HepG2 (cell line): ENCODE data around the gene SPACA6. TPM values are rescaled to one million over a fixed set of nuclear protein-coding genes. Genes with fewer than 3 reads are reported as not detected.

ENCODE experiments used
- BORCS8-MEF2B ChIP-seq: sonication (generic); formaldehyde crosslinking; IDR thresholded peaks from 2 replicates; pipeline ENCODE4 v1.8.0; 2022; ENCODE audit warnings: mild to moderate bottlenecking, missing genetic modification reagents
- EED ChIP-seq: sonication (generic); formaldehyde crosslinking; IDR thresholded peaks from 2 replicates; pipeline ENCODE4 v1.5.0; 2020; ENCODE audit warnings: mild to moderate bottlenecking, missing genetic modification reagents
- ELF3 ChIP-seq: IDR thresholded peaks from 2 replicates; pipeline ENCODE4 v1.6.1; 2016; ENCODE audit warnings: missing genetic modification reagents, missing compliant biosample characterization
- GABPB1 ChIP-seq: IDR thresholded peaks from 2 replicates; pipeline ENCODE4 v1.6.1; 2016; ENCODE audit warnings: mild to moderate bottlenecking, missing genetic modification reagents, moderate library complexity, missing compliant biosample characterization
- KLF16 ChIP-seq, 2 experiments: sonication (generic) in 1 of 2; formaldehyde crosslinking in 1 of 2; IDR thresholded peaks; 2 replicates each; pipeline versions ENCODE4 v1.6.1 to v1.8.0; 2016 to 2023; ENCODE audit warnings: missing genetic modification reagents in 2 of 2, missing compliant biosample characterization in 1 of 2
- MZF1 ChIP-seq: sonication (generic); formaldehyde crosslinking; IDR thresholded peaks from 2 replicates; pipeline ENCODE4 v1.8.1; 2023; ENCODE audit warnings: mild to moderate bottlenecking, missing genetic modification reagents, borderline replicate concordance
- TGIF2 ChIP-seq: IDR thresholded peaks from 2 replicates; pipeline ENCODE4 v1.6.1; 2016; ENCODE audit warnings: control low read depth, missing compliant biosample characterization
- ZNF10 ChIP-seq: sonication (generic); formaldehyde crosslinking; IDR thresholded peaks from 2 replicates; pipeline ENCODE4 v1.4.0; 2020; ENCODE audit warnings: mild to moderate bottlenecking, low read depth, missing genetic modification reagents, borderline replicate concordance
- ZNF235 ChIP-seq: sonication (generic); formaldehyde crosslinking; IDR thresholded peaks from 2 replicates; pipeline ENCODE4 v1.8.1; 2023; ENCODE audit warnings: mild to moderate bottlenecking, missing genetic modification reagents, borderline replicate concordance
- ZNF260 ChIP-seq: sonication (generic); formaldehyde crosslinking; IDR thresholded peaks from 2 replicates; pipeline ENCODE4 v1.4.0; 2020; ENCODE audit warnings: missing genetic modification reagents, low read depth, mild to moderate bottlenecking, borderline replicate concordance
- ZNF263 ChIP-seq: sonication (generic); formaldehyde crosslinking; IDR thresholded peaks from 2 replicates; pipeline ENCODE4 v1.4.0; 2020; ENCODE audit warnings: missing genetic modification reagents
- ZNF7 ChIP-seq: IDR thresholded peaks from 2 replicates; pipeline ENCODE4 v1.6.1; 2016; ENCODE audit warnings: missing biosample characterization, missing genetic modification reagents
- polyA plus RNA-seq, 8 experiments: library from polyadenylated mRNA; depleted of rRNA in 3 of 8; stranded (reverse) in 7 of 8; unstranded in 1 of 8; fragments of >200 nt; fragmentation: Illumina TruSeq in 4 of 8; extraction: Trizol in 4 of 8; gene quantifications; 2 replicates each; pipeline versions ENCODE4 v1.2.1 to v1.2.3, GENCODE V29; 2011 to 2016; ENCODE audit warnings: low read depth in 4 of 8, missing spikeins in 1 of 8, mixed read lengths in 1 of 8; ENCODE audit not compliant: insufficient read depth in 1 of 8
- total RNA-seq, 5 experiments: library from RNA; depleted of rRNA; stranded (reverse); fragments of >200 nt; fragmentation: Illumina TruSeq; extraction: Trizol; gene quantifications; 2 replicates each; pipeline ENCODE4 v1.2.3, GENCODE V29; 2016; ENCODE audit warnings: low read depth in 1 of 5
- TF ChIP-seq, protein P1 (sequence below): sonication (generic); formaldehyde crosslinking; IDR thresholded peaks from 2 replicates; pipeline ENCODE4 v1.4.0; 2020; ENCODE audit warnings: missing genetic modification reagents
- TF ChIP-seq, protein P2 (sequence below): sonication (generic); formaldehyde crosslinking; IDR thresholded peaks from 2 replicates; pipeline ENCODE4 v1.4.0; 2020; ENCODE audit warnings: missing genetic modification reagents
- TF ChIP-seq, protein P3 (sequence below): sonication (generic); formaldehyde crosslinking; IDR thresholded peaks from 2 replicates; pipeline ENCODE4 v1.4.0; 2020; ENCODE audit warnings: missing genetic modification reagents, borderline replicate concordance

The SPACA6 gene
- total and polyA plus RNA-seq, 2 of the 13 experiments (the other 11 are each of a cell fraction or from before 2014, with no cell fraction given) = 1.4 to 2.2 TPM

DNA sequence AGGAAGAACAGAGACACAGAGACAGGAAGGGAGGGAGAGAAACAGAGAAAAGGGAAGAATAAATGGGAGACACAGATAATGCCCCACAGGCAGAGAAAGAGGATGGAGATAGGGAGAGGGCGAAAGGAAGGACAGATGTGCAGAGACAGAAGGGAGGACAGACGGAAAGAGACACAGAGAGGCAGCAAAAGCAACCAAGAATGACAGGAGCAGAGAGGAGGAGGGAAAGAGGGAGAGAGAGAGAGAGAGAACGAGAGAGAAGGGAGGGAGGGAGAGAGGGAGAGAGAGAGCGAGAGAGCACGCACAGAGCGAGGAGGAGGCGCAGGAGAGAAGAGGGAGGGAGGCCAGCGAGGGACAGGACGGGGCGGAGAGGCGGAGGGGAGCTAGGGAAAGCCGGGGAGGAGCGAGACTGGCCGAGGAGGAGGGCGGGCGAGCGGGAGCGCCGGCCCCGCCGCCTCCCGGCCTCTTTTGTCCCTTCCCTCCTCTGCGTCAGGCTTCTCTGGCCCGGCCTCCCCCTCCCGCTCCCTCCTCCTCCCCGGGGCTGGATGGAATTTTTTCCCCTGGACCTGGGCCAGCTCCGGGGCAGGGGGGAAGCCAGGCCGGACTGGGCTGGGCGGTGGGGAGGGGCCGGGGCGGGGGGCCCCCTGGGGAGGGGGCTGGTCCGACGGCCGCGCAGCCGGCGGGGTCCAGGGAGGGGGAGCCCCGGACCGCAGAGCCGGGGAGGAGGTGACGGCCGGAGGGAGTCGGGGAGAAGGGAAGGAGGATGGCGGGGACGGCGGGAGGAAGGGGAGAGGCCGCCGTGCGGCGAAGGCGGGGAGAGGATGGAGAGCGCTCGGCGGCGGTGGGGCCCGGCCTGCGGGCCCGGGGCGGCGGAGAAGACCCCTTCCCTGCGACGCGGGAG is 4.2 kb upstream of the SPACA6 start (continued):
- TF ChIP-seq ELF3 (CRISPR knock-in tag) (0 out of 2 replicates have a peak, but pooled peaks have one; percentile 9), ZNF7 (no peak), MZF1 (CRISPR knock-in tag) (no peak), BORCS8-MEF2B (no peak), KLF16 (CRISPR knock-in tag; IDR thresholded peaks at IDR 0.05) (no peak; a peak in 1 of 4 replicates), TGIF2 (CRISPR knock-in tag) (peak; percentile 14; the same call in 1 of the 2 replicates), EED (no peak), ZNF235 (CRISPR knock-in tag) (no peak), GABPB1 (CRISPR knock-in tag) (peak; percentile 18; the same call in 1 of the 2 replicates), ZNF10 (CRISPR knock-in tag) (no peak), ZNF263 (CRISPR knock-in tag) (peak; percentile 98), ZNF260 (CRISPR knock-in tag) (no peak)
- TF ChIP-seq, protein P1, sequence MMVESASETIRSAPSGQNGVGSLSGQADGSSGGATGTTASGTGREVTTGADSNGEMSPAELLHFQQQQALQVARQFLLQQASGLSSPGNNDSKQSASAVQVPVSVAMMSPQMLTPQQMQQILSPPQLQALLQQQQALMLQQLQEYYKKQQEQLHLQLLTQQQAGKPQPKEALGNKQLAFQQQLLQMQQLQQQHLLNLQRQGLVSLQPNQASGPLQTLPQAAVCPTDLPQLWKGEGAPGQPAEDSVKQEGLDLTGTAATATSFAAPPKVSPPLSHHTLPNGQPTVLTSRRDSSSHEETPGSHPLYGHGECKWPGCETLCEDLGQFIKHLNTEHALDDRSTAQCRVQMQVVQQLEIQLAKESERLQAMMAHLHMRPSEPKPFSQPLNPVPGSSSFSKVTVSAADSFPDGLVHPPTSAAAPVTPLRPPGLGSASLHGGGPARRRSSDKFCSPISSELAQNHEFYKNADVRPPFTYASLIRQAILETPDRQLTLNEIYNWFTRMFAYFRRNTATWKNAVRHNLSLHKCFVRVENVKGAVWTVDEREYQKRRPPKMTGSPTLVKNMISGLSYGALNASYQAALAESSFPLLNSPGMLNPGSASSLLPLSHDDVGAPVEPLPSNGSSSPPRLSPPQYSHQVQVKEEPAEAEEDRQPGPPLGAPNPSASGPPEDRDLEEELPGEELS (CRISPR knock-in tag) = no peak
- TF ChIP-seq, protein P2, sequence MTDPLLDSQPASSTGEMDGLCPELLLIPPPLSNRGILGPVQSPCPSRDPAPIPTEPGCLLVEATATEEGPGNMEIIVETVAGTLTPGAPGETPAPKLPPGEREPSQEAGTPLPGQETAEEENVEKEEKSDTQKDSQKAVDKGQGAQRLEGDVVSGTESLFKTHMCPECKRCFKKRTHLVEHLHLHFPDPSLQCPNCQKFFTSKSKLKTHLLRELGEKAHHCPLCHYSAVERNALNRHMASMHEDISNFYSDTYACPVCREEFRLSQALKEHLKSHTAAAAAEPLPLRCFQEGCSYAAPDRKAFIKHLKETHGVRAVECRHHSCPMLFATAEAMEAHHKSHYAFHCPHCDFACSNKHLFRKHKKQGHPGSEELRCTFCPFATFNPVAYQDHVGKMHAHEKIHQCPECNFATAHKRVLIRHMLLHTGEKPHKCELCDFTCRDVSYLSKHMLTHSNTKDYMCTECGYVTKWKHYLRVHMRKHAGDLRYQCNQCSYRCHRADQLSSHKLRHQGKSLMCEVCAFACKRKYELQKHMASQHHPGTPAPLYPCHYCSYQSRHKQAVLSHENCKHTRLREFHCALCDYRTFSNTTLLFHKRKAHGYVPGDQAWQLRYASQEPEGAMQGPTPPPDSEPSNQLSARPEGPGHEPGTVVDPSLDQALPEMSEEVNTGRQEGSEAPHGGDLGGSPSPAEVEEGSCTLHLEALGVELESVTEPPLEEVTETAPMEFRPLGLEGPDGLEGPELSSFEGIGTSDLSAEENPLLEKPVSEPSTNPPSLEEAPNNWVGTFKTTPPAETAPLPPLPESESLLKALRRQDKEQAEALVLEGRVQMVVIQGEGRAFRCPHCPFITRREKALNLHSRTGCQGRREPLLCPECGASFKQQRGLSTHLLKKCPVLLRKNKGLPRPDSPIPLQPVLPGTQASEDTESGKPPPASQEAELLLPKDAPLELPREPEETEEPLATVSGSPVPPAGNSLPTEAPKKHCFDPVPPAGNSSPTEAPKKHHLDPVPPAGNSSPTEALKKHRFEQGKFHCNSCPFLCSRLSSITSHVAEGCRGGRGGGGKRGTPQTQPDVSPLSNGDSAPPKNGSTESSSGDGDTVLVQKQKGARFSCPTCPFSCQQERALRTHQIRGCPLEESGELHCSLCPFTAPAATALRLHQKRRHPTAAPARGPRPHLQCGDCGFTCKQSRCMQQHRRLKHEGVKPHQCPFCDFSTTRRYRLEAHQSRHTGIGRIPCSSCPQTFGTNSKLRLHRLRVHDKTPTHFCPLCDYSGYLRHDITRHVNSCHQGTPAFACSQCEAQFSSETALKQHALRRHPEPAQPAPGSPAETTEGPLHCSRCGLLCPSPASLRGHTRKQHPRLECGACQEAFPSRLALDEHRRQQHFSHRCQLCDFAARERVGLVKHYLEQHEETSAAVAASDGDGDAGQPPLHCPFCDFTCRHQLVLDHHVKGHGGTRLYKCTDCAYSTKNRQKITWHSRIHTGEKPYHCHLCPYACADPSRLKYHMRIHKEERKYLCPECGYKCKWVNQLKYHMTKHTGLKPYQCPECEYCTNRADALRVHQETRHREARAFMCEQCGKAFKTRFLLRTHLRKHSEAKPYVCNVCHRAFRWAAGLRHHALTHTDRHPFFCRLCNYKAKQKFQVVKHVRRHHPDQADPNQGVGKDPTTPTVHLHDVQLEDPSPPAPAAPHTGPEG (CRISPR knock-in tag) = no peak
- TF ChIP-seq, protein P3, sequence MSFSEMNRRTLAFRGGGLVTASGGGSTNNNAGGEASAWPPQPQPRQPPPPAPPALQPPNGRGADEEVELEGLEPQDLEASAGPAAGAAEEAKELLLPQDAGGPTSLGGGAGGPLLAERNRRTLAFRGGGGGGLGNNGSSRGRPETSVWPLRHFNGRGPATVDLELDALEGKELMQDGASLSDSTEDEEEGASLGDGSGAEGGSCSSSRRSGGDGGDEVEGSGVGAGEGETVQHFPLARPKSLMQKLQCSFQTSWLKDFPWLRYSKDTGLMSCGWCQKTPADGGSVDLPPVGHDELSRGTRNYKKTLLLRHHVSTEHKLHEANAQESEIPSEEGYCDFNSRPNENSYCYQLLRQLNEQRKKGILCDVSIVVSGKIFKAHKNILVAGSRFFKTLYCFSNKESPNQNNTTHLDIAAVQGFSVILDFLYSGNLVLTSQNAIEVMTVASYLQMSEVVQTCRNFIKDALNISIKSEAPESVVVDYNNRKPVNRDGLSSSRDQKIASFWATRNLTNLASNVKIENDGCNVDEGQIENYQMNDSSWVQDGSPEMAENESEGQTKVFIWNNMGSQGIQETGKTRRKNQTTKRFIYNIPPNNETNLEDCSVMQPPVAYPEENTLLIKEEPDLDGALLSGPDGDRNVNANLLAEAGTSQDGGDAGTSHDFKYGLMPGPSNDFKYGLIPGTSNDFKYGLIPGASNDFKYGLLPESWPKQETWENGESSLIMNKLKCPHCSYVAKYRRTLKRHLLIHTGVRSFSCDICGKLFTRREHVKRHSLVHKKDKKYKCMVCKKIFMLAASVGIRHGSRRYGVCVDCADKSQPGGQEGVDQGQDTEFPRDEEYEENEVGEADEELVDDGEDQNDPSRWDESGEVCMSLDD = no peak
